ENCODE results near the gene POLR2C. TPM values are rescaled to one million over a fixed set of nuclear protein-coding genes. Genes with fewer than 3 reads are reported as not detected.

The POLR2C gene
- total and polyA plus RNA-seq, 2 of the 13 experiments (the other 11 are each of a cell fraction or from before 2014, with no cell fraction given) = 104 to 216 TPM

GRCh38 chr16:57479976-57480753 is 17.7 kb downstream of the POLR2C start (continued):
- no peak for TF ChIP-seq ZNF639 (CRISPR knock-in tag; conservative IDR thresholded peaks at IDR 0.05)
- TF ChIP-seq, protein P1, sequence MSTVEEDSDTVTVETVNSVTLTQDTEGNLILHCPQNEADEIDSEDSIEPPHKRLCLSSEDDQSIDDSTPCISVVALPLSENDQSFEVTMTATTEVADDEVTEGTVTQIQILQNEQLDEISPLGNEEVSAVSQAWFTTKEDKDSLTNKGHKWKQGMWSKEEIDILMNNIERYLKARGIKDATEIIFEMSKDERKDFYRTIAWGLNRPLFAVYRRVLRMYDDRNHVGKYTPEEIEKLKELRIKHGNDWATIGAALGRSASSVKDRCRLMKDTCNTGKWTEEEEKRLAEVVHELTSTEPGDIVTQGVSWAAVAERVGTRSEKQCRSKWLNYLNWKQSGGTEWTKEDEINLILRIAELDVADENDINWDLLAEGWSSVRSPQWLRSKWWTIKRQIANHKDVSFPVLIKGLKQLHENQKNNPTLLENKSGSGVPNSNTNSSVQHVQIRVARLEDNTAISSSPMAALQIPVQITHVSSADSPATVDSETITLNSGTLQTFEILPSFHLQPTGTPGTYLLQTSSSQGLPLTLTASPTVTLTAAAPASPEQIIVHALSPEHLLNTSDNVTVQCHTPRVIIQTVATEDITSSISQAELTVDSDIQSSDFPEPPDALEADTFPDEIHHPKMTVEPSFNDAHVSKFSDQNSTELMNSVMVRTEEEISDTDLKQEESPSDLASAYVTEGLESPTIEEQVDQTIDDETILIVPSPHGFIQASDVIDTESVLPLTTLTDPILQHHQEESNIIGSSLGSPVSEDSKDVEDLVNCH (CRISPR knock-in tag; IDR thresholded peaks at IDR 0.05) = no peak
- peak; percentile 14 for TF ChIP-seq ZNF781 (CRISPR knock-in tag; IDR thresholded peaks at IDR 0.05; ENCODE audit: borderline replicate concordance, not compliant biosample characterization)
- TF ChIP-seq ZNF143 (CRISPR knock-in tag; IDR thresholded peaks at IDR 0.05) = no peak
- TF ChIP-seq, protein P2, sequence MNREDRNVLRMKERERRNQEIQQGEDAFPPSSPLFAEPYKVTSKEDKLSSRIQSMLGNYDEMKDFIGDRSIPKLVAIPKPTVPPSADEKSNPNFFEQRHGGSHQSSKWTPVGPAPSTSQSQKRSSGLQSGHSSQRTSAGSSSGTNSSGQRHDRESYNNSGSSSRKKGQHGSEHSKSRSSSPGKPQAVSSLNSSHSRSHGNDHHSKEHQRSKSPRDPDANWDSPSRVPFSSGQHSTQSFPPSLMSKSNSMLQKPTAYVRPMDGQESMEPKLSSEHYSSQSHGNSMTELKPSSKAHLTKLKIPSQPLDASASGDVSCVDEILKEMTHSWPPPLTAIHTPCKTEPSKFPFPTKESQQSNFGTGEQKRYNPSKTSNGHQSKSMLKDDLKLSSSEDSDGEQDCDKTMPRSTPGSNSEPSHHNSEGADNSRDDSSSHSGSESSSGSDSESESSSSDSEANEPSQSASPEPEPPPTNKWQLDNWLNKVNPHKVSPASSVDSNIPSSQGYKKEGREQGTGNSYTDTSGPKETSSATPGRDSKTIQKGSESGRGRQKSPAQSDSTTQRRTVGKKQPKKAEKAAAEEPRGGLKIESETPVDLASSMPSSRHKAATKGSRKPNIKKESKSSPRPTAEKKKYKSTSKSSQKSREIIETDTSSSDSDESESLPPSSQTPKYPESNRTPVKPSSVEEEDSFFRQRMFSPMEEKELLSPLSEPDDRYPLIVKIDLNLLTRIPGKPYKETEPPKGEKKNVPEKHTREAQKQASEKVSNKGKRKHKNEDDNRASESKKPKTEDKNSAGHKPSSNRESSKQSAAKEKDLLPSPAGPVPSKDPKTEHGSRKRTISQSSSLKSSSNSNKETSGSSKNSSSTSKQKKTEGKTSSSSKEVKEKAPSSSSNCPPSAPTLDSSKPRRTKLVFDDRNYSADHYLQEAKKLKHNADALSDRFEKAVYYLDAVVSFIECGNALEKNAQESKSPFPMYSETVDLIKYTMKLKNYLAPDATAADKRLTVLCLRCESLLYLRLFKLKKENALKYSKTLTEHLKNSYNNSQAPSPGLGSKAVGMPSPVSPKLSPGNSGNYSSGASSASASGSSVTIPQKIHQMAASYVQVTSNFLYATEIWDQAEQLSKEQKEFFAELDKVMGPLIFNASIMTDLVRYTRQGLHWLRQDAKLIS (CRISPR knock-in tag; IDR thresholded peaks at IDR 0.05) = no peak
- peak; percentile 87 for TF ChIP-seq CSRNP1 (CRISPR knock-in tag; IDR thresholded peaks at IDR 0.05)
- 0 out of 2 replicates have a peak, but pooled peaks have one; percentile 23 for TF ChIP-seq ZNF160 (CRISPR knock-in tag; IDR thresholded peaks at IDR 0.05)
- no peak; the same call in 1 of the 2 replicates for TF ChIP-seq ZNF101 (CRISPR knock-in tag; IDR thresholded peaks at IDR 0.05; ENCODE audit: borderline replicate concordance, low read depth)
- TF ChIP-seq STAT6 (CRISPR knock-in tag; IDR thresholded peaks at IDR 0.05; ENCODE audit: borderline replicate concordance) = no peak
- no peak for TF ChIP-seq ZNF672 (CRISPR knock-in tag; IDR thresholded peaks at IDR 0.05)
- TF ChIP-seq HOXD1 (CRISPR knock-in tag; IDR thresholded peaks at IDR 0.05) = no peak; the same call in 1 of the 2 replicates
- no peak; the same call in 1 of the 2 replicates for TF ChIP-seq FOXO1 (CRISPR knock-in tag; IDR thresholded peaks at IDR 0.05)
- TF ChIP-seq ZNF207 (IDR thresholded peaks at IDR 0.05; ENCODE audit: borderline replicate concordance) = no peak
